IPS DF 19.7 (cell line): ENCODE results near the gene REEP2.

ENCODE experiments used
- DNase-seq: peaks from one replicate; pipeline ENCODE4 v3.0.0-alpha.2; 2013; ENCODE audit warnings: low read depth, low spot score

REEP2 gene

GRCh38 chr5:138448481-138449398 lies 9.9 kb downstream of the REEP2 start:
- DNase-seq = no peak

- no peak for DNase-seq
Observed at GRCh38 chr5:138449501-138450239, 10.8 kb downstream of the REEP2 start.

GRCh38 chr5:138450971-138451370 lies 12.1 kb downstream of the REEP2 start:
- DNase-seq = no peak

- no peak for DNase-seq
Observed at GRCh38 chr5:138452720-138453119, 13.9 kb downstream of the REEP2 start.

GRCh38 chr5:138453590-138453989 lies 14.7 kb downstream of the REEP2 start:
- DNase-seq = no peak

DNA sequence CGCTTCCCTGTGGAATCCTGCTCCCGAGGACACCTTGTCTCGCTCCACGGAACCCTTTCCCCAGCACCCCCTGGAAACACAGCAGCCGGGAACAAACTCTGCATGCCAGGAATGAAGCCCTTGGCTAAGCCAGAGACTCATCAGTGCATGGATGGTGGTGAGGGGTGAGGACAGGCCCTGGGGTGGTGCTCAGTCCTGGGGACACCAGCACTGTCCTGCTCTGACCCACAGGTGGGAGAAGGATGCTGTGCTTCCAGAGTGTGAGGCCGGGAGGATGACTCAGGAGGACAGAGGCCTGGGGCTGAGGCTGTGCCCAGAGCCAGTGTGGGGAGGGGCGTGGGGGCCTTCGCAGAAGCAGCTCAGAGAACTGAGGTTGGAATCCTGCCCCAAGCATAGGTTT lies 15.3 kb downstream of the REEP2 start:
- no peak for DNase-seq

DNA sequence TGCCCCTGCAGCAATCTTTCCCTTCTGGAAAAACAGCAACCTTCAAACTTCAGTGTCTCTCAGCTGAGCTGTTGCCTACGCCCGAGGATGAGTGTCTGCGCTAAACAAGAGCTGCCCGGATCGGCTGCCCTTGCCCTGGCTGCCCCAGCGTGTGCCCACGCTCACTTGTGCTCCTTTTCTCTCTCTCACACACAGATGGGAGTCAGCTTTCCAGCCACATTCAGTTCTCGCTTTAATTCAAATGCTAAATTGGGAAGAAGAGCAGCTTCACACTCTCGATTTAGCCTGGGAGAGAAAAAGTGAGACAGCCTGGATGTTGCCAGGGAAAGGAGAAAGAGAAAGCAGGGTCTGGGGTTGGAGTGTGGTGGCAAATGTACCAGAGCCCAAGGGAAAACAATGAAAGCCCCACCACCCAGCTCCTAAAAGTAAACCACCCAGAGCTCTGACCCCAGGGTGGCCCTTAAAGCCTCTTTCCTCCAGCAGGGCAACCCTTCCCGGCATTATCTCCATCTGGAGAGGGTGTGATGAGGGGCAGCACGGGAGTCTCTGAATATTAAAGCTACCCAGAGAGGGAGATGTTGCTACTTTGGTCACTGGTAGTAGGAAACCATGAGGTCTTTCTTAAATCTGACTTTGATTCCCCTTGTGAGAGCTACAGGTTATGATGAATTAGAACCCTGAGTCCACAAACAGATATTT lies 16.5 kb downstream of the REEP2 start:
- DNase-seq = no peak

DNA sequence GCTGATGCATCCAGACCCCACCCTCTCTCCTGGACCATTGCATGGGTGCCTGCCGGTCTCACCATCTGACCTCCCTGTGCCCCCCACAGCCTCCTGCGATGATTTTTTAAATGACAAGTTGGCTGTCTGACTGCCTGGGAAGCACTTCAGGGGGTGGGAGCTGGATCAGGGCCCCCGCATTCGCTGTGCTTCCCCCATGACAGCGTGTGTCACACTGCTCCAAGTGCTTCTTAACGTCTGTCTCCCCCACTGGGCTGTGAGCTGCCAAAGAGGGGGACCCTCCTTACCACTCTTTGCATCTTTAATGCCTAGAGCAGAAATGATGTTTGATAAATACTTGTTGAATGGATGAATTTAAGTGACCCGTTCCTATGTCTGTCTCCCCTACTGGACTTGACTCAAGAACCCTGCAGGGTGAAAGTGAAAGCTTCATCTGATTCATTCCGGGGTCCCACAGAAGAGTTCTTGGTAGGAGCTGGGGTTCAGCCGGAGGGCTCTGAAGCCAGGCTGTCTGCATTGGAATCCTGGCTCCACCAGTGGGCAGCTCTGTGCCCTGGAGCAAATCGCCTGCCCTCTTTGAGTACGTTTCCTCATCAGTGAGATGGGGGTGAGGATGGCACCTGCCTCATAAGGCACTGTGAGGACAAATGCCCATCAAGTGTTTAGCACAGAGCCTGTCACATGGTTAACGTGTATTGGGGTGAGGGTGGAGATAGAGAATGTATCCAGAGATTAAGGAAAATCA lies 18.8 kb downstream of the REEP2 start:
- DNase-seq = no peak

DNA sequence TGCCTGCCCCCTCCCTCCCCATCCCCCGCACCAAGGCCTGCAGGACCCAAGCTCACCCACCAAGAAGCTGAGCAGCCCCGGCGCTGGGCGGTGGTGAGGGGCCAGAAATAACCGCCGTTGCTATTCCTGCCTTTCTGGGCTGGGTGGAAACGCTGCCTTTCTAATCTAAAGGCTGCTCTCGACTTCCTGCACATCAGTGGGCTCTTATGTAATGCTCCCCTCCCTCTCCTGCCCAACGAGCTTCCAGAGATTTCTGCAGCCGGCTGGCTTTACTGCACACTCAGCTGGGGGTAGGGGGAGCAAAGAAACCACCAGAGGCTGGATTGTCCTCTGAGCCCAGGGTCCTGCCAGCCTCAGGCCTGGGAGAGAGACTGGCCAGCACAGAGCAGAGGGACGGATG lies 19.5 kb downstream of the REEP2 start:
- DNase-seq = no peak

- no peak for DNase-seq
Observed at GRCh38 chr5:138458856-138459255, 20.0 kb downstream of the REEP2 start.

DNA sequence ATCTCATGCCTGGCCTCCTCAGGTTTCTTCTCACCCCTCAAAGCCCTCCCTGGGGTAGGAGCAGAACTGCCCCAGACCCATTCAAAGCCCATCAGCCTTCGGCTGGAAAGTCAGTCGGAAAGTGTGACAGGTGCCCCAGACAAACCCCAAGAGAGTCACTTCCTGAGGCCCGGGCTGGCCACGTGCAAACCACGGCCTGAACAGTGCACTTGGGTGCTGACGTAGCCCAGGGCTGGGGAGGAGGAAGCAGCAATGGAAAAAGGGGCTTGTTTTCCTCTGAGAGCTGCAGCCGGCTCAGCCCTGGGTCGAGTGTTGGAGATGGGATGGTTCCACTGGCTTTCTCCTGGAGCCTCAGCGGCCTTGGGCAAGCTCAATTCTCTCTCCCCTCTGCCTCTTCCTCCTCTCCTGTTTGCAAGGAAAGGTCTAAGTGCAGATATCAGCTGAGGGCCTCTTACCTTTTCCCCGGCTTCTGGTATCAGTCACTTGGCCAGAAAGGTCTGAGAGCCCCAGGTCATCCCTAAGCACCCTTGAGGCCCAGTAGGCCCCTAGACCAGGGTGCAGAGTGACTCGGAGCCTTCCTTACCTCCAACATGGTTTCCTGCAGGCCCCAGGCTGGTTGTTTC lies 20.6 kb downstream of the REEP2 start:
- DNase-seq = no peak

GRCh38 chr5:138460032-138460693 lies 21.3 kb downstream of the REEP2 start:
- DNase-seq = no peak

DNA sequence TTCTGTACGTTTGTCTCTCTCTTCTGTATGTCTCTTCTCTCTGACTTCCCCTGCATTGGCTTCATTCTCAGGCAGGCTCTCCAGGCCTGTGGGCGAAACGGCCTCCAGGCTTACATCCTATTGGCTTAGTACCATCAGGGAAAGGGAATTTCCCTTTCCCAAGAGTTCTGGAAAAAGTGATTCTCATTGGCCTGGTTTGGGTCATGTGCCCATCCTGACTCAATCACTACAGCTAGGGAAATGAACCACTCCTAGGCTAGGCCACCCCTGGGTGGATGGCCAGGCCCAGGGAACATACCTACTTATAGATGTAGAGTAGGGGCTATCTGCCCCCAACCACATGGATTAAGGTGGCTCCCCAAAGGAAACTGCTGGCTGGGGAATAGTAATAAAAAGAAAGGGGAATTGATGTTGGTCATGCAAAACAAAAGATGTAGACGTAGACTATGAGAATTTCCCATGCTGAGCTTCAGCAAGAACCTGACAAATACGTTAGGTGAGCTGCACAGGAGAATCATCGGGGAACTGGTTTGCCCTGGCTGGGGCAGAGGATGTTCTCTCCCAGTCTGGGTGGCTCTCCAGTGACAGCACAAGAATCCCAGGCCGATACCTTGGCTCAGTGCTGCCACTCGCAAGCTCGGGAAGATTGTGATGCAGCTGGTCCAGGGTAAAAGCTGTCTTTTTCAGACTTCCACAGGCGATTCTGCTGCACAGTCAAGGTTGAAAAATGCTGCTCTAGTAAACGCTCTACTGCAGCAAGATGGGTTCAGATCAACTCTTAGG lies 22.7 kb downstream of the REEP2 start:
- no peak for DNase-seq

DNA sequence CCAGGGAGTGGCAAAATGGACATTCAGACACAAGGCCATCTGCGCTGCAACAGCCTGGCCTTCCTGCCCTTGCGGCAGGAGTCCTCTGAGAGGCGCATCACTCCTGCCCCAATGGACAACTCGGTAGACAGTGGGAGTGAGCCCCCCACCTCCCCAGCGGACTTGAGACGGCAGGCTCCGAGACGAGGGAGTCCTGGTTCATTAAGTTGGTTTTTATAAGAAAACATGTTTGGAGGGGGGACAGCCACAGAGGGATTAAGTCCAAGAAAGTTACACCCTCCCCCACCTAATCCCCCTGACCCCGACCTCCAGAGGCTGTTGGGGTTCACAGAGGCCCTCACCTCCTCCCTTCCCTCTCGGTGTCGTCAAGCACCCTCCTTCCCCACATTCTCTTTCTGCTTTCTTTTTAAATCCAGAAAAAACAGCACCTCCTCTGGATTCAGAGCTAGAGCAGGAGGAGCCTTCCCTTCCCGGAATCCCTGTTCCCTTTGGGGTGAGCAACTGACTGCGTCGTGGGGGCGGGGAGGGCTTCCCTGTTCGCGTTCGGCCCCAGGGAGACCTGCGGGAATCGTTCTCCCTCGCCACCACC lies 24.7 kb downstream of the REEP2 start:
- no peak for DNase-seq

GRCh38 chr5:138464008-138464387 lies 25.1 kb downstream of the REEP2 start:
- DNase-seq = peak; percentile 69

GRCh38 chr5:138464388-138465260 lies 25.8 kb downstream of the REEP2 start:
- DNase-seq = peak; percentile 95

GRCh38 chr5:138465261-138466124 lies 26.6 kb downstream of the REEP2 start, which contains the start of gene EGR1:
TSS of gene EGR1 (plus strand) at chr5:138465479. CDS start at chr5:138465762, 283 bp downstream.
- DNase-seq = peak; percentile 73
